CD4-positive, alpha-beta T cell treated with Interleukin-21 for 1 hour (primary cell): ENCODE measurements around the gene FXYD7.
"Not testable (repeated sequence)": the region's sequence is repeated elsewhere in the genome, so short reads cannot be mapped to it uniquely, and the experiment has no call there.

Source experiments
- DNase-seq: peaks from one replicate; pipeline ENCODE4 v3.0.0-alpha.2; 2020

The FXYD7 gene

GRCh38 chr19:35143231-35143715, at the start of gene FXYD7:
Gene FXYD7, plus strand, starts transcription at chr19:35143255. Its CDS starts 79 bp downstream, at chr19:35143334.
- no peak for DNase-seq

GRCh38 chr19:35093430-35093829, 49.6 kb upstream of the FXYD7 start:
- DNase-seq: no peak

- DNase-seq: no peak
Observed at GRCh38 chr19:35093941-35094647, 49.0 kb upstream of the FXYD7 start.

GRCh38 chr19:35094656-35095055, 48.4 kb upstream of the FXYD7 start:
- DNase-seq: no peak

GRCh38 chr19:35095667-35096368, 47.2 kb upstream of the FXYD7 start:
- DNase-seq: no peak

GRCh38 chr19:35098413-35099049, 44.5 kb upstream of the FXYD7 start:
- no peak for DNase-seq

- DNase-seq: no peak
Observed at GRCh38 chr19:35099155-35099896, 43.7 kb upstream of the FXYD7 start.

GRCh38 chr19:35099897-35100275, 43.2 kb upstream of the FXYD7 start:
- DNase-seq: no peak

GRCh38 chr19:35100588-35101533, 42.2 kb upstream of the FXYD7 start:
- no peak for DNase-seq

GRCh38 chr19:35101949-35102348, 41.1 kb upstream of the FXYD7 start:
- DNase-seq: not testable (repeated sequence)

- not testable (repeated sequence) for DNase-seq
Observed at GRCh38 chr19:35103614-35104013, 39.4 kb upstream of the FXYD7 start.

GRCh38 chr19:35104361-35104760, 38.7 kb upstream of the FXYD7 start:
- no peak for DNase-seq

GRCh38 chr19:35105047-35105410, 38.0 kb upstream of the FXYD7 start:
- no peak for DNase-seq

- DNase-seq: no peak
Observed at GRCh38 chr19:35105411-35106290, 37.4 kb upstream of the FXYD7 start.

- DNase-seq: no peak
Observed at GRCh38 chr19:35106291-35106583, 36.8 kb upstream of the FXYD7 start.

GRCh38 chr19:35106898-35107541, 36.0 kb upstream of the FXYD7 start:
- no peak for DNase-seq

- DNase-seq: no peak
Observed at GRCh38 chr19:35107545-35107944, 35.5 kb upstream of the FXYD7 start.

GRCh38 chr19:35108730-35109129, 34.3 kb upstream of the FXYD7 start:
- DNase-seq: no peak

GRCh38 chr19:35109395-35110112, 33.5 kb upstream of the FXYD7 start:
- DNase-seq: no peak

GRCh38 chr19:35110974-35111373, 32.1 kb upstream of the FXYD7 start:
- DNase-seq: no peak
